GM21367 (cell line): ENCODE measurements around the gene PIK3CD.

Experiments
- ATAC-seq: cut with Tn5 transposase; IDR thresholded peaks from one replicate; pipeline ENCODE4 v1.9.1; 2021; ENCODE audit not compliant: unreplicated experiment

PIK3CD gene

DNA sequence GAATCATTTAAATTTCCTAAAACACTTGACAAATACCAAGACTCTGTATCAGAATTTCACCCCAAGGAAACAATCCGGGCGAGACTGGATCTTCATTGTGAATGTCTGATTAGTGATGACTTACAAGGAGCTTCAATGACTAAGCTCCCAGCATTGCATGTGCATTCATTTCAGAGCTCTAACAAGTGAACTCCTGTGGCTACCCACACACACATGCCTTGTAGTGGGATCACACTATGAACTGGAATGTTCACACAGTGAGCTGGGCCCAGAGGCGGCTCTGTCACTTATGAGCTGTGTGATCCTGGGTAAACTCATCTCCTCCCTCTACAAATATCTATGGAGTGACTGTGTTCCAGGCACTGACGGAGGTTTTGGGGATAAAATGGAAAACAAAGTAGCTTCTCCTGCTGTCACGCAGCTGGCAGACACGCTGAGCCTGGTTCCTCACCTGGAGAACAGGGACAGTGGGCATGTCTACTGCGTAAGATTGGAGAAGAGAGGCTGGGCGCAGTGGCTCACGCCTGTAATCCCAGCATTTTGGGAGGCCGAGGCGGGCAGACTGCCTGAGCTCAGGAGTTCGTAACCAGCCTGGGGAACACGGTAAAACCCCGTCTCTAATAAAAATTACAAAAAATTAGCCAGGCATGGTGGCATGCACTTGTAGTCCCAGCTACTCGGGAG is 115.4 kb downstream of the PIK3CD start:
- ATAC-seq = no peak

DNA sequence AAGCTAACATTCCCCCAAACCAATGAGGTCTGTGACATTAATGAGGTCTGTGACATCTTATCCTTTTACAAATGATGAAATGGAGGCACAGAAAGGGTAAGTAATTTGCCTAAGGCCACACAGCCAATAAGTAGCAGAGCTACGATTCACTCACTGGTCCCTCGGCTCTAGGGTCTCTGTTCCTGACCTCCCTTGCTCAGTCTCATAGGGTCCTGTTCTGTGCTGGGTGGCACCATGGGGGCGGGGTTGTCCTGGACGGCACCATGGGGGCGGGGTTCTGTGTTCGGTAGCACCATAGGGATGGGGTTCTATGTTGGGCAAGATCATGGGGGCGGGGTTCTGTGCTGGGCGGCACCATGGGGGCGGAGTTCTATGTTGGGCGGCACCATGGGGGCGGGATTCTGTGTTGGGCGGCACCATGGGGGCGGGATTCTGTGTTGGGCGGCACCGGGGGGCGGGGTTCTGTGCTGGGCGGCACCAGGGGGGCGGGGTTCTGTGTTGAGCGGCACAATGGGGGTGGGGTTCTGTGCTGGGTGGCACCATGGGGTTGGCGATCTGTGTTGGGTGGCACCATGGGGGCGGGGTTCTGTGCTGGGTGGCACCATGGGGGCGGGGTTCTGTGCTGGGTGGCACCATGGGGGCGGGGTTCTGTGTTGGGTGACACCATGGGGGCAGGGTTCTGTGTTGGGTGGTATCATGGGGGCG is 116.6 kb downstream of the PIK3CD start:
- ATAC-seq = no peak

DNA sequence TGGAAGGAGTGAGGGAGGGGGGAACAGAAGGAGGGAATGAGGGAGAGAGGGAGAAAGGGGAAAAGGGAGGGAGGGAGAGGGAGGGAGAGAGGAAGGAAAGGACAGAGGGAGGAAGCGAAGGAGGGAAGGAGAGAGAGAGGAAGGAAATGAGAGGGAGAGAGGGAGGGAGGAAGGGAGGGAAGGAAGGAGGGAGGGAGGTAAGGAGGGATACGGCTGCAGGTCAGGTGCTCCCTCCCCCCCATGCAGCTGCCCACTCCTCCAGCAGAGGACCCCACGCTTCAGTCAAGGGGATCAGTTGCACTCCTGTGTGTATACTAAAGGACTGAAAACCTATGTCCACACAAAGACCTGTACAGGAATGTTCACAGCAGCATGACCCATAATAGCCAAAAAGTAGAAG is 117.5 kb downstream of the PIK3CD start:
- no peak for ATAC-seq

DNA sequence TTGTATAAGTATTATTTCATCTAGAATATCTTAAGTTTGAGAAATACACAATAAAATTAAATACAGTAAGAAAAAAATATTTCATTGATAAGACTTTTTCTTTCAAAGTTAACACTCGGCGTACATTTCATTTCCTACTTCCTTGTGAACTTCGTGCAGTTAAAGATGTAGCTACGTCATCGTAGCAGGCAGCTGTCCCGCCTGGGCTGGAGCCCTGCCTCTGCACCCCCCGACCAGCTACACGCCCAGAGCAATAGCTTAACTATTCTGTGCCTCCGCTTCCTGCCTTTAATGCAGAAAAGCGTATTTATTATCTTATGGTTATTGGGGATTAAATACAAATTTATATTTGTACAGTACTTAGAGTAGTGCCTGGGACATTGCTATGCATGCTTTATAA is 118.8 kb downstream of the PIK3CD start:
- no peak for ATAC-seq

DNA sequence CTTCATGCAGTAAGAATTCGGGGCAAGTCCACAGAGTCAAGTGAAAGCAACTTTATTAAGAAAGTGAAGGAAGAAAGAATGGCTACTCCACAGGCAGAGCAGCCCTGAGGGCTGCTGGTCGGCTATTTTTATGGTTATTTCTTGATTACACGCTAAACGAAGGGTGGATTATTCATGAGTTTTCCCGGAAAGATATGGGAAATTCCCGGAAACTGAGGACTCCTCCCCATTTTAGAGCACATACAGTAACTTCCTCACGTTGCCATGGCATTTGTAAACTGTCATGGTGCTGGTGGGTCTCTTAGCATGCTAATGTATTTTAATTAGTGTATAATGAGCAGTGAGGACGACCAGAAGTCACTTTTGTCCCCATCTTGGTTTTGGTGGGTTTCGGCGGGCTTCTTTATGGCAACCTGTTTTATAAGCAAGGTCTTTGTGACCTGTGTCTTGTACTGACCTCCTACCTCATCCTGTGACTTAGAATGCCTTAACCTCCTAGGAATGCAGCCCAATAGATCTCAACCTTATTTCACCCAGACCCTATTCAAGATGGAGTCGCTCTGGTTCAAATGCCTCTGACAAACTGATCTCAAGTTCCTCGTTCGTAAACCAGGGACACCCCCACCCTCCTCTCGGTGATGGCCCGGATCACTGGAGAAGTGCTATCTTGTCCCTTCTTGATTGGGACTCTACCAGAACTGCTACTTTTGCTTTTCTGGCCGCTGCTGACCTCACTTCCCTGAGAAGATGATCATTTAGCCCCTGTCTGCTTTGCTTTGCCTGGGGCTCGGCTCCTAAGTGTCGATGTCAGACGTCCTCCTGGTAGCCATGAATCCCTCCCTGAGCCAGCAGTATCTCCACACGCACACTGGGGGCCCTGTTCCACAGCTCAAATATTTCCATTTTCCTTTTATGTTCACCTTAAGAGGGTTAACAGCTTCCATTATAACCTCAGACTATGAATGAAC is 123.5 kb downstream of the PIK3CD start:
- ATAC-seq = no peak

DNA sequence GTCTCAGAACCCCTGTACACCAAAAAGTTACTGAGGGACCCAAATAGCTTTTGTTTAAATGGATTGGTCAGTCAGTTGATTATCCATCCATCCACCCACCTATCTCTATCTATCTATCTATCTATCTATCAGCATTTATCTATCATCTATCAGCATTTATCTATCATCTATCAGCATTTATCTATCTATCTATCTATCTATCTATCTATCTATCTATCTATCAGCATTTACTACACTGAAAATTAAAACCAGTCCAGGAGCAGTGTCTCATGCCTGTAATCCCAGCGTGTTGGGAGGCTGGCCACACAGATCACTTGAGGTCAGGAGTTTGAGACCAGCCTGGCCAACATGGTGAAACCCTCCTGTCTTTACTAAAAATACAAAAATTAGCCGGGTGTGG is 125.2 kb downstream of the PIK3CD start:
- no peak for ATAC-seq
